ENCODE data around the gene BMPR1B.

Gene BMPR1B

DNA sequence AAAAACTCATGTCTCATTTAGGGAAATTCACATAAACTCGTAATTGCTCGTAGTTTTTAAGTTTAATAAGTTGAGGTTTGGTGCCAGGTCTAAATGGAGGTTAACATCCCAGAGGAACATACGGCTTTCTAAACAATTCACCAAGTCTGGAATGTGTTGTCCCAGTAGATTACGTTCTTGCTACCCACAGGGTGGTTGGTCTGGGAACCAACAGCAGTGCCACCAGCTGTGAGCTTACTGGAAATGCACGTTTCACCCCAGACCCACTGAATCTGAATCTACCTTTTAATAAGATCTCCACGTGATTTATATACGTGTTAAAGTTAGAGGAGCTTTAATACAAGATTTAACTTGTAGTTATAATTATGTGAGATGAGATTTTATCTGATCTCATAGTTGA is 134.3 kb downstream of the BMPR1B start:
- TF ChIP-seq, protein P1, sequence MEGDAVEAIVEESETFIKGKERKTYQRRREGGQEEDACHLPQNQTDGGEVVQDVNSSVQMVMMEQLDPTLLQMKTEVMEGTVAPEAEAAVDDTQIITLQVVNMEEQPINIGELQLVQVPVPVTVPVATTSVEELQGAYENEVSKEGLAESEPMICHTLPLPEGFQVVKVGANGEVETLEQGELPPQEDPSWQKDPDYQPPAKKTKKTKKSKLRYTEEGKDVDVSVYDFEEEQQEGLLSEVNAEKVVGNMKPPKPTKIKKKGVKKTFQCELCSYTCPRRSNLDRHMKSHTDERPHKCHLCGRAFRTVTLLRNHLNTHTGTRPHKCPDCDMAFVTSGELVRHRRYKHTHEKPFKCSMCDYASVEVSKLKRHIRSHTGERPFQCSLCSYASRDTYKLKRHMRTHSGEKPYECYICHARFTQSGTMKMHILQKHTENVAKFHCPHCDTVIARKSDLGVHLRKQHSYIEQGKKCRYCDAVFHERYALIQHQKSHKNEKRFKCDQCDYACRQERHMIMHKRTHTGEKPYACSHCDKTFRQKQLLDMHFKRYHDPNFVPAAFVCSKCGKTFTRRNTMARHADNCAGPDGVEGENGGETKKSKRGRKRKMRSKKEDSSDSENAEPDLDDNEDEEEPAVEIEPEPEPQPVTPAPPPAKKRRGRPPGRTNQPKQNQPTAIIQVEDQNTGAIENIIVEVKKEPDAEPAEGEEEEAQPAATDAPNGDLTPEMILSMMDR (IDR thresholded peaks at IDR 0.05): no peak
- no peak for DNase-seq (ENCODE audit: low spot score)
- H3K27ac ChIP-seq: no peak overlapping the region
- H3K4me3 ChIP-seq: no peak overlapping the region

DNA sequence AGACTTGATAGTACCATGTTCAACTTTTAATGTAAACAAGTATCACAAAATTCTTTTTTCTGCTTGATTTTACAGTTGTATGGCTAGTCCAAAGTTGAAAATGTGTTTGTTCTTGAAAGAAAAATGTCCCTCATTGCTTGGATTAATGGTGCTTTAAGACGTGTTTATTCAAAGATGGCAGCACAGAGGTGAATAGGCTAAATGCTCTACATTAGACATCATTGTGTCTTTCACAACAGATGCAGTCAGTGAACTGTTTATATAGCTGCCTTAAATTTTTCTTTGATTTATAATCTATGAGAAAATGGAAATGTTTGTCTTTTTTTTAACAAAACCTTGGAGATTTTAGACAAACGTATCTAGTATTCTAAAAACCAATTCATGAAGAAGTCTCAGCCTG is 137.3 kb downstream of the BMPR1B start:
- TF ChIP-seq, protein P1 (IDR thresholded peaks at IDR 0.05): no peak
- no peak for DNase-seq (ENCODE audit: low spot score)
- H3K4me3 ChIP-seq: no peak overlapping the region
- no peak overlapping the region for H3K27ac ChIP-seq

DNA sequence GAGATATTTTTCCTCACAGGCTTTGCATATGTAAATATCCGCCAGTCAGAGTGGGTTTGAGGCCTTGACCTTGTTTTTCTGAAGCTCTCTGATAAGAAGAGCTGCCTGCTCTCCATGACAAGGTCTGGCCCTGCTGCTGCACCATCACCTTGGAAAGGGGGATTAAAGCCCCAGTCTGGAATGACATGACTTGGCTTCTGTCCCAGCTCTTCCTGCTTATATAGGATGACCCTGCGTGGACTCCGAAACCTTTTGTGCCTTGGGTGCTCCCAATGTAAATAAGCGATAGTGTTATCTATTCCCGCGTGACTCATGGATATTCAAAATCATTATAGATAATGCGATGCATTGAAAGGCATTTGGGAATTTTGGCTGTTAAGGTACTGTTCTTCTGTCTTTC is 139.3 kb downstream of the BMPR1B start:
- TF ChIP-seq, protein P1 (IDR thresholded peaks at IDR 0.05): no peak
- DNase-seq (ENCODE audit: low spot score): no peak
- Histone ChIP-seq H3K27ac (no peak overlapping the region), H3K4me3 (no peak overlapping the region)

DNA sequence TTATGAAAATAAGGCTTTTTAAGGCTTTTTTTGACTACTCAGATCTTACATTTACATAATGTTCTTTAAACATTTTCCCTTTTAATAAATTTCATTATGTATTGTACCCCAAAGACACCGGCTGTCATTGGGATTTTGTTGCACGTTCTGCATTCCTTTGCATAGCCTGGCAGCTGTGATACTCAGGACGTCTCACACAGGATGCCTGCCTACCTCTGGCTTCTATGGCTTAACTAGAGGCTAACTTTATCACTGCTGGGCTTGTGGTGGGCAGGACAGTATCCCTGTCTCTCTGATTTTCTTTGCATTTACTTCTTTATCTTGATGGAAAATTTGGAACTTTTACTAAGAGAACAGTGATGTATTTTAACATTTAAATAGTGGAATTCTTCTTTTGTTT is 147.8 kb downstream of the BMPR1B start:
- DNase-seq (ENCODE audit: low spot score): no peak
- TF ChIP-seq, protein P1 (IDR thresholded peaks at IDR 0.05): no peak
- Histone ChIP-seq H3K27ac (no peak overlapping the region), H3K4me3 (no peak overlapping the region)

DNA sequence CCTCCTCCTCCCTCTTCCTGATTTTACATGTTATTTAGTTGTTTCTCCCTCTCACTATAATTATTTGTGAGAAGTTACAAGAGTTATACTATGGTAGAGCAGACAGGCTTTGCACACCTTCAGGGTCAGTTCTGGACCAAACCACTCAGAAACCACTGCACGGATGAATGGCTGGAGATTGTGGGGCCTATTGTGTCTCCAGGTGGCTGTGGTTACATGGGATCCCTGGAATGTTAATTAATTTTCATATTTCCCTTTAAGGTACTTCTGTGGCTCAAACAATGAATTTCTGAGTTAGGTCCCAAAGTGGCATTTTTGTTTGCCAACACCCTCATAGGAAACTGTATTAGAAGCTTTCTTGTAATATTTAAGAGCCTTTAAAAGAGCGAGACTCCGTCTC is 151.9 kb downstream of the BMPR1B start:
- TF ChIP-seq, protein P1 (IDR thresholded peaks at IDR 0.05): no peak
- Histone ChIP-seq H3K4me3 (no peak overlapping the region), H3K27ac (no peak overlapping the region)
- DNase-seq (ENCODE audit: low spot score): no peak

DNA sequence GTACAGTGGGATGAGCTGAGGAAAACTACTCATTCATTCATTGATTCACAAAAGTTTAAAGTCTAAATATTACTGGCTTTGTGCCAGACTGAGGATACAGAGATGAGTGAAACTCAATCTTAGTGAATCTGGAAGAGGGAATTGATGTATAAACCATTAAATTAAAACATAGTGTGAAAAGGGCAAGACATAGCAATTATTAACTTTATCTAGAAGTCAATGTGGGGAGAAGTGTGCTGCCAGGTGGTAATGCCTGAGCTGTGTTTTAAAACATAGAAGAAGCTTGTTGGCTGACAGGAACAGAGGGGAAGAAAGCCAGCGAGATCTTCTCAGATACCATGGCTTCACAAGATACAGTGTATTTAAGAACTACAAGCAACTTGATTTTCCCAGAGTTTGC is 153.4 kb downstream of the BMPR1B start:
- Histone ChIP-seq H3K4me3 (no peak overlapping the region), H3K27ac (no peak overlapping the region)
- DNase-seq (ENCODE audit: low spot score): no peak
- TF ChIP-seq, protein P1 (IDR thresholded peaks at IDR 0.05): no peak

DNA sequence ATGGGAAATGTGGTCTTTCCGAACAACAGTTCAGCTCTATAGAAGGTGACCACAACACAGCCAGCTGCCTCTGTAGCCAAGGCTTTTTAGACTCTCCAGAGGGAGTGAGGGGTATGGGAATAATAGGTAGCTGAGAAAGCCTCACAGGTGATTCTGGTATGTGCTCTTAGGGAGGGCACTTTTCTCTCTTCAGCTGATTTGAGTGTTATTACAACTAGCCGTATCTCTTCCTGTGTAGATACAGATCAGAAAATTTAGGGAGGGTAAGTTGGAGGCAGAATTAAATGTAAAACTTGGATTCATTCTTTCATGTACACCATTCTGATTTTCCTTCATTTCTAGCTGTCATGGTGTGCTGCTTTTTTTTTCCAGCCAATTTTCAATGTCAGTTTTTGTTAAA is 154.9 kb downstream of the BMPR1B start:
- Histone ChIP-seq H3K4me3 (no peak overlapping the region), H3K27ac (no peak overlapping the region)
- no peak for DNase-seq (ENCODE audit: low spot score)
- TF ChIP-seq, protein P1 (IDR thresholded peaks at IDR 0.05): no peak

Data from coronary artery (tissue), 2 donors.